Measurements from ENCODE around the gene MAGEB17. TPM values are rescaled to one million over a fixed set of nuclear protein-coding genes. Genes with fewer than 3 reads are reported as not detected.
"Not testable (repeated sequence)": the region's sequence is repeated elsewhere in the genome, so short reads cannot be mapped to it uniquely, and the experiment has no call there.

Gene MAGEB17
- total RNA-seq, 2 experiments from 2014 or later: not detected

DNA sequence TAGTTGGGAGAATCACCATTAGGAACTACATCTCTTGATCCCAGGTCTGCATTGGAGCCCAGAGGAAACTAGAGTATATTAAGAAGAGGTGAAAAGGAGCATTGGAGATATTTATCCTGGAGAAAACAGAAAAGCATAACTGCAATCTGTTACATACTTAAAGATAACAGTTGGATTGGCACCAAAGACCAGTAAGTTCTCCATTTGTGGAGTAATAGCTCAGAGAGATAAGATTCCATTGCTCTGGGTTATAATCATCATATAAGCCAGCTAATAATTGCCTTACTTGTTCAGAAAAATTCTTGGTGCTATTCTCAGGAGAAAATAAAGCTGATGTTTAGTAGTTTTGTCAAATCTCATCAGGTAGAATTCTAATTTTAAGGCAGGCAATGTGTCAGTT lies 23.3 kb upstream of the MAGEB17 start:
- CTCF ChIA-PET: no interaction called here
- DNase-seq (no peak), ATAC-seq (no peak)
- peaks cover 15% of the 10 kb centered on the region for H3K27me3 Mint-ChIP-seq
- H3K9me3 Mint-ChIP-seq: no peaks in the 10 kb centered on the region
- intact Hi-C loops (cut with micrococcal nuclease): no loop called here
- TF ChIP-seq, protein P1, sequence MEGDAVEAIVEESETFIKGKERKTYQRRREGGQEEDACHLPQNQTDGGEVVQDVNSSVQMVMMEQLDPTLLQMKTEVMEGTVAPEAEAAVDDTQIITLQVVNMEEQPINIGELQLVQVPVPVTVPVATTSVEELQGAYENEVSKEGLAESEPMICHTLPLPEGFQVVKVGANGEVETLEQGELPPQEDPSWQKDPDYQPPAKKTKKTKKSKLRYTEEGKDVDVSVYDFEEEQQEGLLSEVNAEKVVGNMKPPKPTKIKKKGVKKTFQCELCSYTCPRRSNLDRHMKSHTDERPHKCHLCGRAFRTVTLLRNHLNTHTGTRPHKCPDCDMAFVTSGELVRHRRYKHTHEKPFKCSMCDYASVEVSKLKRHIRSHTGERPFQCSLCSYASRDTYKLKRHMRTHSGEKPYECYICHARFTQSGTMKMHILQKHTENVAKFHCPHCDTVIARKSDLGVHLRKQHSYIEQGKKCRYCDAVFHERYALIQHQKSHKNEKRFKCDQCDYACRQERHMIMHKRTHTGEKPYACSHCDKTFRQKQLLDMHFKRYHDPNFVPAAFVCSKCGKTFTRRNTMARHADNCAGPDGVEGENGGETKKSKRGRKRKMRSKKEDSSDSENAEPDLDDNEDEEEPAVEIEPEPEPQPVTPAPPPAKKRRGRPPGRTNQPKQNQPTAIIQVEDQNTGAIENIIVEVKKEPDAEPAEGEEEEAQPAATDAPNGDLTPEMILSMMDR (IDR thresholded peaks at IDR 0.05): no peak
- H3K4me1 Mint-ChIP-seq (ENCODE audit: low read depth): peaks cover 2% of the 10 kb centered on the region
- H3K4me3 Mint-ChIP-seq: no peak overlapping the region
- no peaks in the 10 kb centered on the region for H3K36me3 Mint-ChIP-seq (ENCODE audit: low read depth)
- POLR2A ChIA-PET: no interaction called here
- no peak overlapping the region for H3K27ac Mint-ChIP-seq

DNA sequence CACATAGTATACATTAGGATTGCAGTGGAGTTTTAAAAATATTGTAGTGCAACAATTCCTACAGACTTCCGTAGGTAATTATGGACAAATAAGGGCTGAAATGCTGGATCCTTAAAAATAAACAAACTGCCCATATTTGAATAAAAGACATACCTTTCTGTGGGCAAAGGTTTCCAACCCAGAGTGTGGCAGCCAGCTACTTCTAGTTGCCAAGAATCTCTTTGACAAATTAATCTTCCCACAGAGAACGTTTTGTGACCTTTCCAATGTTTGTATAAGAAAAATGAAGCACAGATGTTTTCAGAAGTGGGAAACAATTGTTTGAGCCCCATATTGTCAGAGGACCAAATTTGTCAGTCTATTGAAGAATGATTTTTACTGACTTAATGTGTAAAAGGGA lies 22.9 kb upstream of the MAGEB17 start:
- CTCF ChIA-PET: no interaction called here
- H3K27me3 Mint-ChIP-seq: peaks cover 15% of the 10 kb centered on the region
- POLR2A ChIA-PET: no interaction called here
- no peak for DNase-seq
- TF ChIP-seq, protein P1 (IDR thresholded peaks at IDR 0.05): no peak
- peaks cover 2% of the 10 kb centered on the region for H3K4me1 Mint-ChIP-seq (ENCODE audit: low read depth)
- H3K27ac Mint-ChIP-seq: no peak overlapping the region
- no peak overlapping the region for H3K4me3 Mint-ChIP-seq
- no peaks in the 10 kb centered on the region for H3K9me3 Mint-ChIP-seq
- no peaks in the 10 kb centered on the region for H3K36me3 Mint-ChIP-seq (ENCODE audit: low read depth)
- intact Hi-C loops (cut with micrococcal nuclease): no loop called here
- no peak for ATAC-seq

DNA sequence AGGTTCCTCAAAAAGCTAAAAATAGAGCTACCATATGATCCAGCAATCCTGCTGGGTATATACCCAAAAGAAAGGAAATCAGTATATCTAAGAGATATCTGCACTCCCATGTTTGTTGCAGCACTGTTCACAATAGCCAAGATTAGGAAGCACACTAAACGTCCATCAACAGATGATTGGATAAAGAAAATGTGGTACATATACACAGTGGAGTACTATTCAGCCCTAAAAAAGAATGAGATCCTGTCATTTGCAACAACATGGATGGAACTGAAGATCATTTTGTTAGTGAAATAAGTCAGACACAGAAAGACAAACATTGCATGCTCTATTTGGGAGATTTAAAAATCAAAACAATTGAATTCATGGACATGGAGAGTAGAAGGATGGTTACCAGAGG lies 22.2 kb upstream of the MAGEB17 start:
- DNase-seq; H3K9me3 Mint-ChIP-seq; H3K27ac Mint-ChIP-seq; POLR2A ChIA-PET; ATAC-seq; H3K4me1 Mint-ChIP-seq (ENCODE audit: low read depth); intact Hi-C loops (cut with micrococcal nuclease); CTCF ChIA-PET; H3K4me3 Mint-ChIP-seq; H3K36me3 Mint-ChIP-seq (ENCODE audit: low read depth): not testable (repeated sequence)
- peaks cover 15% of the 10 kb centered on the region for H3K27me3 Mint-ChIP-seq

DNA sequence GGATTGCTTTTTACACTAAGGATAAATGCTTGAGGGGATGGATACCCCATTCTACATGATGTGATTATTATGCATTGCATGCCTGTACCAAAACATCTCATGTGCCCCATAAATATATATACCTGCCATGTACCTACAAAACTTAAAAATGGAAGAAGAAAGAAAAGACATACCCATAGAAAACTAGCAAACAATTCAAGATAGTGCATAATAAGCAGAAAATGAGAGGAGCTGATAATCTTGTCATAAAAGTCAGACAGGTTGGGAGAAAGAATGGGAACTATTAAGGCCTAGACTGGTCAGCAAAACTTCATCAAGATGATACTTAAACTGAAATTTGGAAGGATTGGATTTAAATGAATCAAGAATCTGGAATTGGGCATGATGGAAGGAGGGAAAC lies 21.6 kb upstream of the MAGEB17 start:
- H3K9me3 Mint-ChIP-seq: no peaks in the 10 kb centered on the region
- intact Hi-C loops (cut with micrococcal nuclease): no loop called here
- H3K36me3 Mint-ChIP-seq (ENCODE audit: low read depth): no peaks in the 10 kb centered on the region
- DNase-seq (no peak), ATAC-seq (no peak)
- ChIA-PET CTCF (no interaction called here), POLR2A (no interaction called here)
- H3K27me3 Mint-ChIP-seq: peaks cover 15% of the 10 kb centered on the region
- H3K4me3 Mint-ChIP-seq: no peak overlapping the region
- H3K4me1 Mint-ChIP-seq (ENCODE audit: low read depth): no peaks in the 10 kb centered on the region
- H3K27ac Mint-ChIP-seq: no peak overlapping the region
- TF ChIP-seq, protein P1 (IDR thresholded peaks at IDR 0.05): no peak

DNA sequence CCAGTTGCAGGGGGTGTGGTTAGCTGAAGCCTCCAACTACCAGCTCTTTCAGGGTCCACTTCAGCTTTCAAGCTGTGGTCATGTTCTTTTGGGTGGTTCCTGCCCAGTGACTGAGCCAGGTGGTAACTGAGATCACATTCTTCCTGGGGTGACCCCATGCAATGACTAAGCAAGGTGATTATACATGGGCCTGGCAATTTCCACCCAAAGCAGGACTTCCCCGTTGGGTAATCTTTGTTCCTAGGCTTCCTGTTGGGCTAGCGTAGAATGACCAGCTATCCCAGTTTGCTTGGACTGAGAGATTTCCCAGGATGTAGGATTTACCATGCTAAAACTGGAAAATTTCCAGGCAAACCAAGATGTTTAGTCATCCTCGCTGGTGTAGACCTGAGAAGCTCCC lies 18.4 kb upstream of the MAGEB17 start:
- no peak overlapping the region for H3K27ac Mint-ChIP-seq
- H3K4me1 Mint-ChIP-seq (ENCODE audit: low read depth): no peaks in the 10 kb centered on the region
- no peak for DNase-seq
- ChIA-PET POLR2A (no interaction called here), CTCF (no interaction called here)
- H3K9me3 Mint-ChIP-seq: no peaks in the 10 kb centered on the region
- no peak for ATAC-seq
- intact Hi-C loops (cut with micrococcal nuclease): no loop called here
- H3K4me3 Mint-ChIP-seq: no peak overlapping the region
- TF ChIP-seq, protein P1 (IDR thresholded peaks at IDR 0.05): no peak
- H3K36me3 Mint-ChIP-seq (ENCODE audit: low read depth): no peaks in the 10 kb centered on the region
- peaks cover 6% of the 10 kb centered on the region for H3K27me3 Mint-ChIP-seq

DNA sequence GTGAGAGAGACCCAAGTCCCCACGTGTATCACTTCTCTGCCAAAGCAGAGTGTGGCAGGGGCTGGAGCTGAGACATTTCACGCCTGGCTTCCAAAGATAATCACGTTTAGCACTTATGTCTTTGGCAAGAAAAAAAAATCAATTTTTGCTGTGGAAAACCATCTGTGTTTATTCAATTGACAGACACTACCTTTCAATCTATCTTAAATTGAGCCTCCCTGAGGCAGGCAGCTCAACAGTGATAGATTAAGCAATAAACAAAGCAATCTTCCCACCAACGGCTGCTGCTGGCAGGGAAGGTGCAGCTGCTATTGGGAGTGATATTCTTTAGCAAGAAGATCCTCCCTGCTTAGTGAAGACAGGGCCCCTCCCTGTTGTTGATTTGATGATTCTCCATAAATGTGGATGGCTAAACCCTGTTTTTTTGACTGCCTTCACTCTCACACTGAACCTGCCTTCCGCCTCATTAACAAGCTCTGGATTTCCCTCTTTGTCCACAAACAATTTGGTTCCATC lies 11.6 kb upstream of the MAGEB17 start:
- TF ChIP-seq, protein P1 (IDR thresholded peaks at IDR 0.05): no peak
- Mint-ChIP-seq H3K9me3 (no peaks in the 10 kb centered on the region), H3K4me3 (no peak overlapping the region), H3K27ac (no peak overlapping the region), H3K4me1 (ENCODE audit: low read depth) (no peaks in the 10 kb centered on the region), H3K27me3 (peaks cover 2% of the 10 kb centered on the region), H3K36me3 (ENCODE audit: low read depth) (no peaks in the 10 kb centered on the region)
- ChIA-PET CTCF (no interaction called here), POLR2A (no interaction called here)
- DNase-seq (no peak), ATAC-seq (no peak)
- intact Hi-C loops (cut with micrococcal nuclease): no loop called here

Measured in activated CD8-positive, alpha-beta T cell treated with anti-CD3 and anti-CD28 coated beads for 36 hours (primary cell).